ENCODE results near the gene SPINK1. TPM values are rescaled to one million over a fixed set of nuclear protein-coding genes. Genes with fewer than 3 reads are reported as not detected.

The SPINK1 gene
- total and polyA plus RNA-seq, 8 donors = 5,539 to 26,066 (median 20,523) TPM

DNA sequence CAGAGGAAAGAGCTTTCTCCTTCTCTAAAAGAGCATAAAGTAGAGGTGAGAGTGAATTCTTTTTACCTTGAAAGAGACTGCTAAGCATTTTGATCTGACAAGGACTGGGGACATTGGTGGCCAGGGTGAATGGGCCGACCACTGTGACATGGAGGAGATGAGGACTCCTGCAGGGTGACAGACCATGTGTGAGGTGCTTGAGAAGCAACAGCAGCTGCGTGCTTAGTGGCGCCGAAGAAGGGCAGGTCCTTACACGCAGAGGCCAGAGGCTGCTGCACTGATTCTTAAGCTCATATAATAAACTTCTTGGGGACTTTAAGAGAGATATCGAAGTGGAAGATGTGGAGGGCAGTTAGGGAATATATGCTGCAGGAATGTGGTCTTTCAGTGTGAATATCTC is 40.3 kb downstream of the SPINK1 start:
- Histone ChIP-seq H3K27ac (no peak overlapping the region), H3K36me3 (no peaks in the 10 kb centered on the region), H3K27me3 (no peaks in the 10 kb centered on the region), H3K4me3 (no peak overlapping the region), H3K4me1 (no peaks in the 10 kb centered on the region), H3K9me3 (no peaks in the 10 kb centered on the region)
- WGBS, 2 donors = 93 to 94% methylated on average over 6 of the region's 6 CpGs
- intact Hi-C loops (cut with DNase I) = no loop called here
- TF ChIP-seq, protein P1, sequence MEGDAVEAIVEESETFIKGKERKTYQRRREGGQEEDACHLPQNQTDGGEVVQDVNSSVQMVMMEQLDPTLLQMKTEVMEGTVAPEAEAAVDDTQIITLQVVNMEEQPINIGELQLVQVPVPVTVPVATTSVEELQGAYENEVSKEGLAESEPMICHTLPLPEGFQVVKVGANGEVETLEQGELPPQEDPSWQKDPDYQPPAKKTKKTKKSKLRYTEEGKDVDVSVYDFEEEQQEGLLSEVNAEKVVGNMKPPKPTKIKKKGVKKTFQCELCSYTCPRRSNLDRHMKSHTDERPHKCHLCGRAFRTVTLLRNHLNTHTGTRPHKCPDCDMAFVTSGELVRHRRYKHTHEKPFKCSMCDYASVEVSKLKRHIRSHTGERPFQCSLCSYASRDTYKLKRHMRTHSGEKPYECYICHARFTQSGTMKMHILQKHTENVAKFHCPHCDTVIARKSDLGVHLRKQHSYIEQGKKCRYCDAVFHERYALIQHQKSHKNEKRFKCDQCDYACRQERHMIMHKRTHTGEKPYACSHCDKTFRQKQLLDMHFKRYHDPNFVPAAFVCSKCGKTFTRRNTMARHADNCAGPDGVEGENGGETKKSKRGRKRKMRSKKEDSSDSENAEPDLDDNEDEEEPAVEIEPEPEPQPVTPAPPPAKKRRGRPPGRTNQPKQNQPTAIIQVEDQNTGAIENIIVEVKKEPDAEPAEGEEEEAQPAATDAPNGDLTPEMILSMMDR (IDR thresholded peaks at IDR 0.05) = no peak
- no peak for ATAC-seq
- no peak for FAIRE-seq
- no peak for DNase-seq

DNA sequence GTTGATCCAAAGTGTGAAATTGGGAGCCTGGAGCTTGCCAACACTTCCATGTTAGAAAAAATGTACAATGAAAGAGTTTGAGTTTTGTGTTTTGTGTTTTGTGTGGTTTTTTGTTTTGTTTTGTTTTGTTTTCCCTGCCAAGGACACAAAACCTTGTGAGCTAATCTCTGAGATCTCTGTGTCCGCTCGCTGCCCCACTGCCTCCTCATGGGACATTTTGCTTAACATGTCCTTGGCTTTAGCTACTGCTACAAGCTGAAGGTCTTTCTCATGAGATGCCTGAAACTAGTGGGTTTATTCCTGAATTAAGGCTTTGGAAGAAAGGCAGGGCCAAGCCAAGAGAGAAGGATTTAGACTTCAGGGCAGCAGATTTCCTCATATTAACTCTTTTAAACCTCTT is 41.7 kb downstream of the SPINK1 start:
- Histone ChIP-seq H3K4me3 (no peak overlapping the region), H3K27me3 (no peaks in the 10 kb centered on the region), H3K27ac (no peak overlapping the region), H3K4me1 (no peaks in the 10 kb centered on the region), H3K9me3 (no peaks in the 10 kb centered on the region), H3K36me3 (no peaks in the 10 kb centered on the region)
- intact Hi-C loops (cut with DNase I) = no loop called here
- DNase-seq (no peak), FAIRE-seq (no peak), ATAC-seq (no peak)
- TF ChIP-seq, protein P1 (IDR thresholded peaks at IDR 0.05) = no peak
- WGBS, 2 donors = 72 to 78% methylated on average over 2 of the region's 2 CpGs

DNA sequence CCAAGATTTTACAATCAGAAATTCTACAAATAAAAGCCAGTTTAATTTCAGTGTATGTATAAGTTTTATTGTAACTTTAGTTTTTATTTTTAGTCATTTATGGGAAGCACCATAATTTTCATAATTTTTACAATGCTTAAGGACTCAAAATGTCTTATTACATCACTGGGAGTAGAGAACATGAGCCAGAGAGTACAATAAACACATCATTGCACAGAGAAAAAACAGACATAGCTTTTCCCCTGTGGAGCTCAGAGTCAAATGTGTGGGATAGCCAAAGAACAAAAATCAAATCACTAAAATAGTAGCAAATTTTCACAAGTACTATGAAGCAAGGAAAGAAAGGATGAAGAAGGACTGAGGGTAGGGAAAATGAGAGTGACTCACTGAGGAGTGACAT is 43.4 kb downstream of the SPINK1 start:
- Histone ChIP-seq H3K27ac (no peak overlapping the region), H3K36me3 (no peaks in the 10 kb centered on the region), H3K9me3 (no peaks in the 10 kb centered on the region), H3K4me1 (no peaks in the 10 kb centered on the region), H3K4me3 (no peak overlapping the region), H3K27me3 (no peaks in the 10 kb centered on the region)
- DNase-seq (no peak), FAIRE-seq (peak; percentile 74), ATAC-seq (no peak)
- TF ChIP-seq, protein P1 (IDR thresholded peaks at IDR 0.05) = no peak
- intact Hi-C loops (cut with DNase I) = no loop called here

DNA sequence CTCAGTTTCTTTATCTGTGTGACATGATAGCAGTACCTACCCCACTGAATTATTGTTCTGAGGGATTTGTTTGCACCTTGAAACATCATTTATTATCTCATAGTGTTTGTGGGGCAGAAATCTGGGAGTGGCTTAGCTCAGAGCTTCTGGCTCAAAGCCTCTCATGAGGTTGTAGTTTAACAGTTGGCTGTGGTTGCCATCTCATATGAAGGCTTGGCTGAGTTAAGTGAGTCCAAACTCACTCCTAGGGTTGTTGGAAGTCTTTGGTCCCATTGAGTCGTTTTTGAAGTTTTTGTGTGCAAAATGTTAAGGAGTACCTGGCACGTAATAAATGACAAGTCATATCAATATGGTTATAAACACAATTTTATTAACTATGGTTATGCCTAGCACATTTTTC is 45.3 kb downstream of the SPINK1 start:
- no peak for FAIRE-seq
- Histone ChIP-seq H3K36me3 (no peaks in the 10 kb centered on the region), H3K4me1 (no peaks in the 10 kb centered on the region), H3K27me3 (no peaks in the 10 kb centered on the region), H3K4me3 (no peak overlapping the region), H3K27ac (no peak overlapping the region), H3K9me3 (no peaks in the 10 kb centered on the region)
- intact Hi-C loops (cut with DNase I) = no loop called here
- WGBS, 2 donors = 66 to 75% methylated on average over 2 of the region's 2 CpGs
- no peak for DNase-seq
- TF ChIP-seq, protein P1 (IDR thresholded peaks at IDR 0.05) = no peak
- no peak for ATAC-seq

DNA sequence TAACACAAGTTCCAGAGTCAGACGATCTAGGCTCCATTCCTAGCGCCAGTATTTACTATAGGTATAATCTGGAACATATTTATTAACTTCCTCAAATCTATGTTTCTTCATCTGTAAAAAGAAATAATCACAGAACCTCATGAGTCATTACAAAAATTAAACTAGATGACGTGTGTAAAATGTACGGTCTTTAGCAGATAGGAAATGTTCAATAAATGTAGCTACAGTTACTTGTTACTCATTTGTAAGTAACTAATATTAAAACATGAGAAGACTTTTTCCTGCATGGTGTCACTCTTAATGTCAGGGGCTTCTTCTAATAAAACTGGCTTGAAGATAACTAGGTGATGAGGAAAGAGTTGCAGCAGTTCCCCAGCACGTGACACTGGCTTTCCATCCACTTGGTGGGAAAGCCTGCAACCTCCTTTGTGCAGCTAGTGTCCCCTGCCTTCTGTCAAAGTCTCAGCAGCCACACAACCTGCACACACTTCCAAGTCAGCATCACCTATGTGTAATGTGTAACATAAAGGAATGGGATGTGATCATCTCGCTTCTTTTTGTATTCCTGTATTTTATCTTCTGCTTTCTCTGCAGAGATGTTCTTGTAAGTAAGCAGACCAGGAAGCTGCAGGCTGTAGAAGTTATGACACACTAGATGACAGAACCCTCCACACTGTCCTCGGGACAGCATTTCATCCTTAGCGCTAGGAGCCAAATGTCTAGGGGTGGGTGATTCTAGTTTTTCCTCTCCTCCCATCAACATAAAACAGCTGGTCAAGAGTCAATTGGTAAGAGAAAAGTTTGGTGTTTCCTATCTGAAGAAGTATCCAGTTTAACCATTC is 47.1 kb downstream of the SPINK1 start:
- no peak for DNase-seq
- no peaks in the 10 kb centered on the region for H3K27me3 ChIP-seq
- no peaks in the 10 kb centered on the region for H3K36me3 ChIP-seq
- intact Hi-C loops (cut with DNase I) = no loop called here
- no peaks in the 10 kb centered on the region for H3K4me1 ChIP-seq
- H3K27ac ChIP-seq = no peak overlapping the region
- ATAC-seq = no peak
- WGBS, 2 donors = 61 to 83% methylated on average over 8 of the region's 8 CpGs
- no peaks in the 10 kb centered on the region for H3K9me3 ChIP-seq
- TF ChIP-seq, protein P1 (IDR thresholded peaks at IDR 0.05) = no peak
- FAIRE-seq = no peak
- H3K4me3 ChIP-seq = no peak overlapping the region

All from pancreas (tissue), 10 donors.